Measurements from ENCODE around the gene SIDT1.

SIDT1 gene

DNA sequence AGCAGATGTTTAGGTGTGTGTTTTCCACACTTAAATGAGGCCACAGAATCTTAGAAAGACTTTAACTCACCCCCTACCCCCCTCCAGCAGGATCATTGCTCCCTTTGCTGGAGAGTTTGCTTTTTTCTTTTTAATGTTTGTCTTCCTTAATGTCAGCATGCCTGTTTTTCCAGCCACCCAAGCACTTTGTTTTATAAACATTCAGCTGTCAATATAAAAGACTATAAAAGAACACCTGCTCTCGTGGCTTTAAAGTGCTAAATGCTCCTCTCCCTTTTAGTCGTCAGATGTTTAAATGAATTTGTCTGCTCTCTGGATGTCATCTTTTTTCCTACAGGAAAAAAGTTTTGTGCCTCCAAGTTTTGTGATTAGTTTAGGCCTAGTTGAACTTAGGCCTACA lies 61.7 kb downstream of the SIDT1 start:
- ATAC-seq: no peak
- peaks cover 2% of the 10 kb centered on the region for H3K36me3 Mint-ChIP-seq (ENCODE audit: low read depth)
- DNase-seq: no peak
- no peak overlapping the region for H3K4me3 Mint-ChIP-seq
- peaks cover 2% of the 10 kb centered on the region for H3K4me1 Mint-ChIP-seq
- no peak overlapping the region for H3K27ac Mint-ChIP-seq
- H3K27me3 Mint-ChIP-seq: no peaks in the 10 kb centered on the region
- H3K9me3 Mint-ChIP-seq: no peaks in the 10 kb centered on the region

DNA sequence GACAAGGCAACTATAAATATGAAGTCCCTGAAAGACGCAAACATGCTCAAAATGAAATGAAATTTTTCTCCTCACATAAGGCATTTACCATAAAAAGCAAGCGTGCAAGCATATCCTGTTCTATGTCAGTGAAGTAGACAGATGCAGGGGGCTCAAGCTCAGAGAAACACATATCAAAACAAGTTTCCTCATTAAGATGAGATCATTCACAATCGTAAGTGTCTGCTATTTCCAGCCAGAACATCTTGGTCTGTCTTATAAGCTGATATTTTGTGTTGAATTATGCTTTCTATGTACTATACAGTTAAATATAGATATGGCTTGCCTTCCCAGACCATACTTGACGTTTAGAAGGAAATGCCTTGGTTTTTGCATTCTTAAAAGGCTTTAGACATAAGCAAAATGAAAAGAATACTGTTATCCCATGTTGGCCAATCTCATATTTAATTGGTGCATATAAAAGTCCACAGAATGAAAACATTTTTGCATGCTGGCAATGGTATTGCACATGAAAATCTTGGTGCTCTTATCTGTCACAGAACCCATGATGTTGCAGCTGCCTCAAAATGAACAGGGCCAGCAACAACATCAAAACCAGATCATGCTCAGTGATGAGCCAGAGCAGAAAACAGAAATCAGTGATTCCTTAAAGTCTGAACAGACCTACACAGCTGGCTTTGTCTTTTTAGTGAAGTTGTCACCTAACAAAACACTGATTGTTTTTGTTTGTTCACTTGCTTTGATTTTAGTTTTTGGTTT lies 65.4 kb downstream of the SIDT1 start:
- Mint-ChIP-seq H3K4me3 (no peak overlapping the region), H3K27me3 (no peaks in the 10 kb centered on the region), H3K36me3 (ENCODE audit: low read depth) (peaks cover 2% of the 10 kb centered on the region), H3K4me1 (no peaks in the 10 kb centered on the region), H3K27ac (no peak overlapping the region), H3K9me3 (no peaks in the 10 kb centered on the region)
- DNase-seq (no peak), ATAC-seq (no peak)

DNA sequence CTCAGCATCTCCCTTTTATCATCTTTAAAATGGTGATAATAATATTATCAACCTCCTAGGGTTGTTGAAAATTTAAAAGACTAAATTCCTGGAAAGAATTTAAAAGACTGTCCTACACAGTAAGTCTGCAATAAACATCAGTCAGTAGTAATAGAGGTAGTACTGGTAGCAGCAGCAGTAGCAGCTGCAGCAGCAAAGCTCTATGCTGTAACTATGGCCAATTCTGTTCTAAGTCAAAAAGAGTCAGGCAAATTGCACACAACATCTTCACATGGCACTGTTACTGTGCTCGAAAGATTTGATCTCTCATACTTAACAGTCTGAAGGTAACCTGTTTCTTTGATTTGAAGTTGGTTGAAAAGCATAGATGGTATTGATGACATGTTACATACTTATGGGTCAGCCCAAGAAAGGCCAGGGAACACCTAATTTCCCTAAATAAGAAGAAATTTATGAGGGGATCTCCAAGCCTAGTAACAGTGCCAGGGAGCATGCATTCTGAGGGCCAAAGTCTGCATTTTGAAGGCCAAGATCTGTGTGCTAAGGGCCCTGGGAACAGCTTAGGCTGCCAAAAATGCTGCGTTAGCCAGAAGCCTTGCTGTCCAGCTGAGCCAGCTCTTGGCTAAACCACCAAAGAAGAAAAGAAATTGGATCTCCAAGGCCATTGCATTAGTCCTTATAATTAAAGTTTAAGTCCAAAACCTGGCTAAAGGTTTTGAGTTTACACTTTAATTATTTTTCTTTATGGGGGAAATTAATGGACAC lies 68.2 kb downstream of the SIDT1 start:
- DNase-seq (no peak), ATAC-seq (no peak)

DNA sequence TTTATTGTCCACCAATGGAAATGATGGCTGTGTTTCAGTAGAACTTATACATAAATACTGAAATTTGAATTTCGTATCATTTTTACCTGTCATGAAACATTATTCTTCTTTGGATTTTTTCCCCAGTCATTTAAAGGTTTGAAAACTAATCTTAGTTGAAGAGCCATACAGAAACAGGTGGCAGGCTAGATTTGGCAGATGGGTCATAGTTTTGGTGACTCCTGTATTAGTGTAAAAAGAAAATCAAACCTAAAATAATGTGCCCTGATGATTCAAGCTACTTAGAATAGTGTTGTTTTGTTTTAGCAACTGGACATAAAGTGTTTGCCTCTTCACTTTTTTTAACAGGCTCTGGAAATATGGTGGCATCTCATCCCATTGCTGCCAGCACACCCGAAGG lies 68.9 kb downstream of the SIDT1 start:
- Mint-ChIP-seq H3K27me3 (no peaks in the 10 kb centered on the region), H3K27ac (no peak overlapping the region), H3K9me3 (no peaks in the 10 kb centered on the region), H3K36me3 (ENCODE audit: low read depth) (peaks cover 12% of the 10 kb centered on the region), H3K4me3 (no peak overlapping the region), H3K4me1 (peaks cover 11% of the 10 kb centered on the region)
- ATAC-seq: no peak
- no peak for DNase-seq

More for the DNA sequence above, 68.2 kb downstream of the SIDT1 start:
- Mint-ChIP-seq H3K9me3 (no peaks in the 10 kb centered on the region), H3K27me3 (no peaks in the 10 kb centered on the region), H3K36me3 (ENCODE audit: low read depth) (peaks cover 12% of the 10 kb centered on the region), H3K27ac (no peak overlapping the region), H3K4me1 (peaks cover 4% of the 10 kb centered on the region), H3K4me3 (no peak overlapping the region)

DNA sequence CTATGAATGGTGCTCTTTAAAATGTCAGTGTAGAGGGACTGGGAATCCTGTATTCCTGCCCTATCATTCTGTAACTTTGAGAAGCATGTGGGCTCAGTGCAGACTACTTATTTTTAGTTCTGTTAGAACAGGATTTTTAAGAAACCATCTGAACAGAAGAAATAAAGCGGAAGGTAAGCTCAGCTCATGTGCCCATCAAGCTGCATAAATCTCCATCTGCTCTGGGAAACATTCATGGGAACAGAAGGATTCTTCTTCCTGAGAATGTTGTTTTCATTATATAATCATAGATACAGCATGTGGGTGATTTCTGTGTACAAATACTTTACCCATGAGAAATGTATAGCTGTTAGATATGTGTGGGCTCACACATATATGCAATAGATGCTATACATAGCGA lies 69.9 kb downstream of the SIDT1 start:
- no peak overlapping the region for H3K4me3 Mint-ChIP-seq
- ATAC-seq: no peak
- peaks cover 18% of the 10 kb centered on the region for H3K36me3 Mint-ChIP-seq (ENCODE audit: low read depth)
- H3K27ac Mint-ChIP-seq: no peak overlapping the region
- no peak for DNase-seq
- no peaks in the 10 kb centered on the region for H3K9me3 Mint-ChIP-seq
- peaks cover 21% of the 10 kb centered on the region for H3K4me1 Mint-ChIP-seq
- no peaks in the 10 kb centered on the region for H3K27me3 Mint-ChIP-seq

DNA sequence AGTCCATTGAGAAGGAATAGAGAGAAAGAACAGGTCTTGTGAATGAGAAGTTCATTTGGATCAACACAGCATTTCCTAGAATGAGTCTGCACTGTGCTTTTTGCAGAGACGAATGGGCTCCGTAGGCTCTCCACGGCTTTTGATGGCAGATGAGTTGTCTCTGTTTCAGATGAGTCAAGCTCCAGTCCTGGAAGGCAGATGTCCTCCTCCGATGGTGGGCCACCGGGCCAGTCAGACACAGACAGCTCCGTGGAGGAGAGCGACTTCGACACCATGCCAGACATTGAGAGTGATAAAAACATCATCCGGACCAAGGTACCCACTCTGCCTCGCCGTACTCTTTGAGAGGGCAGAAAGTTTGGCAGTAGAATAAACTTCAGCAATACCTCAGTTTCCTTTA lies 70.5 kb downstream of the SIDT1 start:
- Mint-ChIP-seq H3K9me3 (no peaks in the 10 kb centered on the region), H3K4me3 (no peak overlapping the region), H3K4me1 (peaks cover 27% of the 10 kb centered on the region), H3K27me3 (no peaks in the 10 kb centered on the region), H3K36me3 (ENCODE audit: low read depth) (peaks cover 22% of the 10 kb centered on the region), H3K27ac (no peak overlapping the region)
- DNase-seq (no peak), ATAC-seq (no peak)

DNA sequence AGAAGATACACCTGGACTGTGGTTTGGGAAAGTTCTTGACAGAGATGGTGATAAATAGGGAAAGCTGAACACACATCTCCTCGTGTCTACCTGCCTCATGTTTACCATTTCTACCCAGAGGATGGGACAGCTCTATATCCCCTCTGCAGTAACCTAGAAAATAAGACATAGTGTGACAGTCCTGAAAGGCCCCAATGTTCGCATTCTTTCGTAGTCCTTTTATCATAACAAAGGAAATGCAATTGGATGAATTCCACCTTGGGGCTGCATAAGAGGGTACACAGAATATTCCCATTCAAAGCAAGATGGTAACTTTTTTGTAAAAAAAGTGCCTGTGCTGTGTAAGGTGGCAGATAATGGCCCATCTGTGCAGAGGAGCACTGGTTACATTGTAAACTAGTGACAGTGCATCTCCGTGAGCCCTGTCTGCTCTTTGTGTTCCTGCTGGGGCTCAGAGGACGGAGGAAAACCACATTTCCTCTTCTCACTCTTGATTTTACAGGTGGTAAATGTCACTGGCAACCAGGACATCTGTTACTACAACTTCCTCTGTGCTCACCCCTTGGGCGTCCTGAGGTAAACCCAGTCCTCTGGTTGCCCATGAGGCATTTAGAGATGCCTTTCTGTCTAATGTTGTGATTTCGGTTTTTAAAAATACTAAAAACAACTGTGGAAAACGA lies 74.3 kb downstream of the SIDT1 start:
- peaks cover 46% of the 10 kb centered on the region for H3K36me3 Mint-ChIP-seq (ENCODE audit: low read depth)
- peaks cover 33% of the 10 kb centered on the region for H3K4me1 Mint-ChIP-seq
- H3K27ac Mint-ChIP-seq: peak overlapping the region; percentile 91
- no peaks in the 10 kb centered on the region for H3K27me3 Mint-ChIP-seq
- ATAC-seq (peak; percentile 98), DNase-seq (peak; percentile 44)
- H3K9me3 Mint-ChIP-seq: no peaks in the 10 kb centered on the region
- peak overlapping the region; percentile 67 for H3K4me3 Mint-ChIP-seq

DNA sequence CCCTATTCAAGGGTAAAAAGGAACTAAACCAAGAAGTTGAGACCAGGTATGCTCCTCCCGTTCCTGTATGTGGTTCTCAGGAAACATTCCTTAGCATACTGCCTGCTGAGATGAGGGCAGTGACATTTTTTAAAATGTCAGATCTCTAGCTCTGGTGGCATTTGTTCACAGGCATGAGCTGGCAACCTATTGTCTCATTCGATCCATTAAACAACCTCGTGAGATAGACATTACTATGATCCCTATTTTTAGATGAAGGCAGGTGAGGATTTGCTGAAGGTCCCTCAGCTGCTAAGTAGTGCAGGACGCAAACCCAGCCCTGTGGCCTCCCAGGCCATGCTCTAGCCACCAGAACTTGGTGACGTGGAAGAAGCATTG lies 74.9 kb downstream of the SIDT1 start:
- Mint-ChIP-seq H3K4me3 (peak overlapping the region; percentile 67), H3K27me3 (no peaks in the 10 kb centered on the region)
- no peak for DNase-seq

DNA sequence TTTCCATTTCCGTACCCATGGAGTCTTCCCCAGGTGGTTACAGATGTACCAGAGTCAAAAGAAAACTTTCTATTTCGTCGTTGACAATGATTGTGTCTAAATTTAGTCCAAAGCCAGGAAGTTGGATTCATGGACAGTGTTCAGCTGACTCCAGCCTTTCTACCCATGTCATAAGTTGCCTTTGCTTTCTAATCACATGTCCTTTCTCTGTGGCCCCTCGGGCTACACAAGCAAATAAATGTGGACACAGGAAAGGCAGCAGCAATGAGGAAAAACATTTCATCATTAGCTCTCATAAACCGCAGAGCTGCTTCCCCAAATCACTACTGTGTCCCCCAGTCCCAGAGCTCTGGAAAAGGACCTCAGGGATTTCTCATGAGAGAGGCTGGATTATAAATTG lies 82.0 kb downstream of the SIDT1 start:
- Mint-ChIP-seq H3K4me1 (peaks cover 9% of the 10 kb centered on the region), H3K36me3 (ENCODE audit: low read depth) (peaks cover 17% of the 10 kb centered on the region), H3K4me3 (no peak overlapping the region), H3K9me3 (no peaks in the 10 kb centered on the region), H3K27ac (no peak overlapping the region), H3K27me3 (no peaks in the 10 kb centered on the region)
- ATAC-seq: no peak
- no peak for DNase-seq

More for the DNA sequence above, 74.9 kb downstream of the SIDT1 start:
- H3K4me1 Mint-ChIP-seq: peaks cover 33% of the 10 kb centered on the region
- peaks cover 48% of the 10 kb centered on the region for H3K36me3 Mint-ChIP-seq (ENCODE audit: low read depth)
- H3K9me3 Mint-ChIP-seq: no peaks in the 10 kb centered on the region
- ATAC-seq: peak; percentile 71
- peak overlapping the region; percentile 91 for H3K27ac Mint-ChIP-seq

DNA sequence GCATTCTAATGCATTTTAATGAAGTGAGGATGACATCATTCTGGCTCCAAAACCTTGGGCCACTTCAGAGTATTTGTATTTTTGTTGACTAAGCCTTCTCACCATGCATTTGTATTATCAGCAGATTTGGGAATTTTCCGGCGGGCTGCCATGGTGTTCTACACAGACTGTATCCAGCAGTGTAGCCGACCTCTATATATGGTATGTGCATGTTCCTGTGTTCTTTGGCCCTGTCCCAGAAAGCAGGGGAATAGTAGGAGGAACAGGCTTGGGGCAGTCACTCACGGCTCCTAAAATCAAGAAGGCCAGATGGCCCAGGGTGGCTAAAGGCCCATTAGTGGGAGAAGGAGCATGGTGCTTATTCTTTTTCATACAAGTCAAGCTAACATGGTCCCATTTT lies 83.6 kb downstream of the SIDT1 start:
- H3K9me3 Mint-ChIP-seq: no peaks in the 10 kb centered on the region
- H3K4me3 Mint-ChIP-seq: no peak overlapping the region
- H3K4me1 Mint-ChIP-seq: peaks cover 9% of the 10 kb centered on the region
- ATAC-seq (no peak), DNase-seq (no peak)
- peaks cover 11% of the 10 kb centered on the region for H3K36me3 Mint-ChIP-seq (ENCODE audit: low read depth)
- no peak overlapping the region for H3K27ac Mint-ChIP-seq
- H3K27me3 Mint-ChIP-seq: no peaks in the 10 kb centered on the region

DNA sequence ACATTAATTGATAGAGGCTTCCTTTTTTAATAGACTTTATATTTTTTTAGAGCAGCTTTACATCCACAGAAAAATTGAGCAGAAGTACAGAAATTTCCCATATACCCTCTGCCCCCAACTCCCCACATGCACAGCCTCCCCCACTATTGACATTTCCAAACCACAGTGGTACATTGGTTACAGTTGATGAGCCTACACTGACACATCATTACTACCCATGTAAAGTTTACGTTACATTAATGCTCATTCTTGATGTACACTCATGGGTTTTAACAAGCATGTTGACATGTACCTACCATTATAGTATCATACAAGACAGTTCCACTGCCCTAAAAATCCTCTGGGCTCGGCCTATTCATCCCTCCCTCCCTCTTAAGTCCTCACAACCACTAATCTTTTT lies 85.4 kb downstream of the SIDT1 start:
- H3K4me1 Mint-ChIP-seq: peaks cover 9% of the 10 kb centered on the region
- no peak overlapping the region for H3K4me3 Mint-ChIP-seq
- no peak for DNase-seq
- peak overlapping the region; percentile 46 for H3K27ac Mint-ChIP-seq
- ATAC-seq: peak; percentile 82
- peaks cover 4% of the 10 kb centered on the region for H3K36me3 Mint-ChIP-seq (ENCODE audit: low read depth)
- H3K27me3 Mint-ChIP-seq: no peaks in the 10 kb centered on the region
- no peaks in the 10 kb centered on the region for H3K9me3 Mint-ChIP-seq

DNA sequence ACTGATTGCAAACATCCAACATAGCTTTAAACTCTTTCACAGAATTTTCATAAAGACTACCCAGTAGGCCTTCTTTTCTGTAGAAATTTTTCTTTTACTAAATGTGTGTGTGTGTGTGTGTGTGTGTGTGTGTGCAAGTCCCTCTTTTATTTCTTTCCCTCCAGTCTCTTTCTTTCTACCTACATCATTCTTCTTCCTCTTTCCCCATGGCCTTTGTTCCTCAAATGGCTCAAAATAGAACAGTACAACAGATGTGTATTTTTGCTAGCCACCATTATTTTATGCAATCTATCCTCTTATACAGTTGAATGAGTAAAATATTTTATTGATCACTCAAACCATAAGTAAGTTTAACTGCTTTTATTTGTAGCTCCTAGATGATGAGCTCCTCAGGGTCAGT lies 87.7 kb downstream of the SIDT1 start:
- H3K4me3 Mint-ChIP-seq: no peak overlapping the region
- no peaks in the 10 kb centered on the region for H3K27me3 Mint-ChIP-seq
- H3K36me3 Mint-ChIP-seq (ENCODE audit: low read depth): peaks cover 9% of the 10 kb centered on the region
- ATAC-seq (no peak), DNase-seq (no peak)
- no peak overlapping the region for H3K27ac Mint-ChIP-seq
- no peaks in the 10 kb centered on the region for H3K9me3 Mint-ChIP-seq
- H3K4me1 Mint-ChIP-seq: peaks cover 9% of the 10 kb centered on the region

DNA sequence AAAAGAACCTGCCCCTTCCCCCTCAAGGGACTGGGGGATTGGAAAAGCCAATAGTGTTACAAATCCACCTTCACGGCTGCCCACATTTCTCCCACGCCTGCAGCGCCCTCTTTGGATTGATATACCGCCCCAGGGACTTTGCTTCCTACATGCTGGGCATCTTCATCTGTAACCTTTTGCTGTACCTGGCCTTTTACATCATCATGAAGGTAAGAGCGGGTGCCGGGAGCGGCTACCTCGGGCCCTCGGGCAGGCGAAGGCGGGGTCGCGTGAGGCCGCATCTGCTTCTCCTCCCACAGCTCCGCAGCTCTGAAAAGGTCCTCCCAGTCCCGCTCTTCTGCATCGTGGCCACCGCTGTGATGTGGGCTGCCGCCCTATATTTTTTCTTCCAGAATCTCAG lies 91.0 kb downstream of the SIDT1 start:
- Mint-ChIP-seq H3K4me1 (peaks cover 8% of the 10 kb centered on the region), H3K4me3 (no peak overlapping the region), H3K36me3 (ENCODE audit: low read depth) (peaks cover 11% of the 10 kb centered on the region), H3K27me3 (no peaks in the 10 kb centered on the region), H3K9me3 (no peaks in the 10 kb centered on the region), H3K27ac (no peak overlapping the region)
- DNase-seq (no peak), ATAC-seq (no peak)

DNA sequence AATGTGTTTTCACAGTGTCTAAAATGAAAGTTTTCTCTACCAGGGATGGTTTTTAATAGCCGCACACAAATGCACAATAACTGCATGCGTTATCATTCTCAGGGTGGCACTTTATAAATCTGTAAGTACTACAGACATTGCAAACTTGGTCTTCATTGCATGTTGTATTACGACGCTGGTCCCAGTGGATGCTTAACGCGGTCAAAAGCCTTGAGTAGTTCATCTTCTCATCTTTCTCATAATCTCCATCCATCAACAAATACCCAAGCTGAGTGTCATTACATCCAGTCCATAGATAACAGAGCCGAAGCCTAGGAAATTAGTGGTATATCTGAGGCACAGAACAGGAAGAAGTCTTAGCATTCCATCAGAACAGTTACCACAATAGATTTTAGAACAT lies 91.5 kb downstream of the SIDT1 start:
- H3K27me3 Mint-ChIP-seq: no peaks in the 10 kb centered on the region
- no peaks in the 10 kb centered on the region for H3K9me3 Mint-ChIP-seq

DNA sequence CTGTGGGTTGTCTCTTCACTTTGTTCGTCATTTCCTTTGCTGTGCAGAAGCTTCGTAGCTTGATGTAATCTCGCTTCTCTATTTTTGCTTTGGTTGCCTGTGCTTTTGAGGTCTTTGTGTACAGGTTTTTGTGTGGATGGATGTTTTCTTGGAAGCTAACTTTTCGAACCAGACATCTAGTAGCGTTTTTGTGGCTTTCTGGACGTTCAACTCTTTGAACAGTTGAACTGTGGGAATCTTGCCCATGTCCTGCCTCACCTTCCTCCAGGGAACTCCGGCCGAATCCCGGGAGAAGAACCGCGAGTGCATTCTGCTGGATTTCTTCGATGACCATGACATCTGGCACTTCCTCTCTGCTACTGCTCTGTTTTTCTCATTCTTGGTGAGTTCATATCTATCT lies 93.5 kb downstream of the SIDT1 start:
- Mint-ChIP-seq H3K27ac (peak overlapping the region; percentile 28), H3K27me3 (no peaks in the 10 kb centered on the region), H3K4me3 (no peak overlapping the region), H3K36me3 (ENCODE audit: low read depth) (peaks cover 11% of the 10 kb centered on the region), H3K4me1 (peaks cover 9% of the 10 kb centered on the region), H3K9me3 (no peaks in the 10 kb centered on the region)
- DNase-seq (no peak), ATAC-seq (no peak)

More for the DNA sequence above, 91.5 kb downstream of the SIDT1 start:
- DNase-seq (no peak), ATAC-seq (no peak)
- no peak overlapping the region for H3K27ac Mint-ChIP-seq
- peaks cover 11% of the 10 kb centered on the region for H3K36me3 Mint-ChIP-seq (ENCODE audit: low read depth)
- no peak overlapping the region for H3K4me3 Mint-ChIP-seq
- H3K4me1 Mint-ChIP-seq: peaks cover 8% of the 10 kb centered on the region

Measured in activated naive CD8-positive, alpha-beta T cell treated with anti-CD3 and anti-CD28 coated beads, Interleukin-2, amount 50 U/mL, for 24 hours (primary cell).